Keratinocyte (primary cell): Measurements from ENCODE around the gene ARHGDIB. TPM values are rescaled to one million over a fixed set of nuclear protein-coding genes. Genes with fewer than 3 reads are reported as not detected.

Source experiments
- DNase-seq: peaks from one replicate; pipeline ENCODE4 v3.0.0-alpha.2; 2011; ENCODE audit warnings: low read depth, missing footprints, low spot score
- FAIRE-seq: peaks from 2 replicates; lab custom pipeline; 2011; peaks lifted over from hg19 to GRCh38; lab: Jason Lieb, UNC
- H2AFZ ChIP-seq: 2 replicates; pipeline ENCODE4 v1.6.0; 2012; ENCODE audit warnings: low read length, control low read depth, inconsistent platforms; ENCODE audit not compliant: control insufficient read depth
- H3K27ac ChIP-seq: 2 replicates; pipeline ENCODE4 v1.5.1; 2011; ENCODE audit warnings: low read length; ENCODE audit not compliant: control insufficient read depth, insufficient read depth
- H3K27me3 ChIP-seq: 3 replicates; pipeline ENCODE4 v1.6.0; 2011; ENCODE audit warnings: low read length; ENCODE audit not compliant: control insufficient read depth, insufficient read depth; ENCODE audit errors: extremely low read depth
- H3K36me3 ChIP-seq, 2 experiments: 2 replicates in 1 of 2; 3 replicates in 1 of 2; pipeline ENCODE4 v1.5.1; 2011; ENCODE audit warnings: low read length in 2 of 2, mild to moderate bottlenecking in 1 of 2; ENCODE audit not compliant: control insufficient read depth in 2 of 2, insufficient read depth in 2 of 2; ENCODE audit errors: extremely low read depth in 1 of 2
- H3K4me1 ChIP-seq: 3 replicates; pipeline ENCODE4 v1.5.1; 2011; ENCODE audit warnings: low read length; ENCODE audit not compliant: control insufficient read depth, insufficient read depth; ENCODE audit errors: extremely low read depth
- H3K4me2 ChIP-seq: 3 replicates; pipeline ENCODE4 v1.6.0; 2011; ENCODE audit warnings: low read depth, low read length; ENCODE audit not compliant: control insufficient read depth, insufficient read depth; ENCODE audit errors: extremely low read depth
- H3K4me3 ChIP-seq, 3 experiments: fragments of 200-600 bp in 1 of 3; sonication (generic) in 1 of 3; 2 replicates in 2 of 3; 3 replicates in 1 of 3; pipeline ENCODE4 v1.5.1; 2011 to 2016; ENCODE audit warnings: low read length in 3 of 3, mild to moderate bottlenecking in 3 of 3, control low read depth in 2 of 3, inconsistent platforms in 1 of 3, low read depth in 1 of 3, mixed read lengths in 1 of 3, mixed run types in 1 of 3, moderate library complexity in 1 of 3; ENCODE audit not compliant: control insufficient read depth in 2 of 3, insufficient read depth in 2 of 3; ENCODE audit errors: extremely low read depth in 1 of 3
- H3K79me2 ChIP-seq: 2 replicates; pipeline ENCODE4 v1.6.0; 2012; ENCODE audit warnings: low read length; ENCODE audit not compliant: control insufficient read depth, insufficient read depth
- H3K9ac ChIP-seq: 3 replicates; pipeline ENCODE4 v1.6.0; 2011; ENCODE audit warnings: low read length; ENCODE audit not compliant: control insufficient read depth, insufficient read depth; ENCODE audit errors: extremely low read depth
- H3K9me1 ChIP-seq: 3 replicates; pipeline ENCODE4 v1.6.0; 2011; ENCODE audit warnings: low read length; ENCODE audit not compliant: control insufficient read depth, insufficient read depth; ENCODE audit errors: extremely low read depth
- H3K9me3 ChIP-seq: 2 replicates; pipeline ENCODE4 v1.5.1; 2012; ENCODE audit warnings: low read depth, low read length; ENCODE audit not compliant: control insufficient read depth
- H4K20me1 ChIP-seq: 3 replicates; pipeline ENCODE4 v1.6.0; 2011; ENCODE audit warnings: low read length; ENCODE audit not compliant: control insufficient read depth, insufficient read depth; ENCODE audit errors: extremely low read depth
- CTCF ChIP-seq, 3 experiments: IDR thresholded peaks in 1 of 3; conservative IDR thresholded peaks in 1 of 3; optimal IDR thresholded peaks in 1 of 3; 2 replicates in 2 of 3; 3 replicates in 1 of 3; pipeline versions ENCODE3 to v1.5.1; 2011; ENCODE audit warnings: low read length in 3 of 3, mild to moderate bottlenecking in 3 of 3, moderate library complexity in 2 of 3, control low read depth in 1 of 3, inconsistent platforms in 1 of 3; ENCODE audit not compliant: insufficient read depth in 2 of 3; ENCODE audit errors: extremely low read depth in 1 of 3
- EZH2 ChIP-seq: IDR thresholded peaks from one replicate; pipeline ENCODE4 v1.6.1; 2012; ENCODE audit warnings: inconsistent platforms, mild to moderate bottlenecking, low read length, moderate library complexity
- dilution Hi-C: fragments of 300-500 bp; cut with MboI; formaldehyde crosslinking; loops from one replicate; pipeline ENCODE4 v1.7.0; 2020; ENCODE audit warnings: low sequenced_read_pairs; ENCODE audit not compliant: extremely low pct_ligation_motif_present
- polyA plus RNA-seq, 5 experiments: library from polyadenylated mRNA; depleted of rRNA in 3 of 5; stranded (reverse) in 3 of 5; stranded (forward) in 1 of 5; unstranded in 1 of 5; fragments of >200 nt; gene quantifications; 1 replicate in 1 of 5; 2 replicates in 3 of 5; 3 replicates in 1 of 5; pipeline versions ENCODE4 v1.2.1 to v1.2.3, GENCODE V29; 2011 to 2012; ENCODE audit warnings: missing spikeins in 2 of 5, low read depth in 1 of 5, low replicate concordance in 1 of 5

Gene ARHGDIB
- polyA plus RNA-seq, 1 donor (not counting 4 experiments of a cell fraction or from before 2014, with no cell fraction given), result 164 TPM

DNA sequence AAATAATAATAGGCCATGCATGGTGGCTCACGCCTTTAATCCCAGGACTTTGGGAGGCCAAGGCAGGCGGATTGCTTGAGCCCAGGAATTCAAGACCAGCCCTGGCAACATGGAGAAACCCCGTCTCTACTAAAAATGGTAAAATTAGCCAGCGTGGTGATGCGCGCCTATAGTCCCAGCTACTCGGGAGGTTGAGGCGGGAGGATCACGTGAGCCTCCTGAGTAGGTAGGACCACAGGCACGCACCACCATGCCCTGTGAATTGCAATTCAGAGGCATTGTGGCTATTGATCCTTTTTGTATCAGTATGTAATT is 2.3 kb downstream of the ARHGDIB start:
- FAIRE-seq, result no peak
- H3K27me3 ChIP-seq, result no peaks in the 10 kb centered on the region
- no peak for DNase-seq
- no peak overlapping the region for H3K27ac ChIP-seq
- no peak overlapping the region for H3K4me3 ChIP-seq
- TF ChIP-seq EZH2, result no peak
- no peak for TF ChIP-seq CTCF (optimal IDR thresholded peaks at IDR 0.05 in 1 of 3, IDR thresholded peaks at IDR 0.05 in 1 of 3, conservative IDR thresholded peaks at IDR 0.05 in 1 of 3; ENCODE audit: extremely low read depth in 1 of 3, insufficient read depth in 2 of 3, low read length in 3 of 3)
- dilution Hi-C loops, result no loop called here
- no peaks in the 10 kb centered on the region for H3K9me1 ChIP-seq
- H2AFZ ChIP-seq, result no peak overlapping the region
- no peaks in the 10 kb centered on the region for H4K20me1 ChIP-seq
- peaks cover 0 to 1% of the 10 kb centered on the region in 2 experiments for H3K36me3 ChIP-seq
- peaks cover 24% of the 10 kb centered on the region for H3K79me2 ChIP-seq
- H3K4me1 ChIP-seq, result peaks cover 22% of the 10 kb centered on the region
- H3K9me3 ChIP-seq, result no peaks in the 10 kb centered on the region
- no peak overlapping the region for H3K9ac ChIP-seq
- no peak overlapping the region for H3K4me2 ChIP-seq

DNA sequence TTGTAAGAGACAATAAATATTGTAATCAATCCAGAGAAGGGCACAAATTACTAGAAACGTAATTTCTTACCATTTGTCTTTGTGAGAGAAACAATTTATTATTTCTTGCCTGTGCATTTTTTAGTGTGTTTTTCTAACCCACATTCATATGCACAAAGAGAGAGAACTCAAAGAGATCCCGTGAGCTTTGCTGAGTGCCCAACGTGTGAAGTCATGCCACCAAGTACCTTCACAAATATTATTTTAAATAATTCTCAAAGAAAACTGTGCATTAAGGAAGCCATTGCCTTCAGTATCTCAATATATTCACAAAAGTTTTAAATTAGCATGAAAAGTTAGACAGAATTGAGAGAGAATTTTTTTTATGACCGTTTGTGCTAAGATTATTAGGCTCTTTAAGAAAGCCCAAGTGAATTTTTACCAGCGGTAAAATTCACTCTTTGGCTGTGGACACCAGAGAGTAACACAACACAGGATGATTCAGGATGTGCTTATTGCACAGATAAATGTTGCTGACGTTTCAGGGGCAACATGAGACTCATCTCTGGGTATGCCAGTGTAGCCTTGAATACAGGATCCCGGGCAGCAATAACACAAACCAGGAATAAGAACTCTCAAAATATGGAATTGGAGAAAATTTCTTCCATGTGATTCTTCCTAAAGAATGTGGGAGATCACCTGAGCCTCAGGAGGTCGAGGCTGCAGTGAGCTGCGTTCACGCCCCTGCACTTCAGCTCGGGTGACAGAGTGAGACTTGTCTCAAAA is 2.9 kb downstream of the ARHGDIB start:
- Histone ChIP-seq H2AFZ (no peak overlapping the region), H3K79me2 (peaks cover 26% of the 10 kb centered on the region), H3K27me3 (no peaks in the 10 kb centered on the region), H3K36me3 (peaks cover 0 to 1% of the 10 kb centered on the region in 2 experiments), H3K27ac (no peak overlapping the region), H3K9ac (no peak overlapping the region), H3K4me2 (no peak overlapping the region), H3K9me1 (no peaks in the 10 kb centered on the region), H3K4me1 (peaks cover 22% of the 10 kb centered on the region), H3K9me3 (no peaks in the 10 kb centered on the region), H3K4me3 (no peak overlapping the region), H4K20me1 (no peaks in the 10 kb centered on the region)
- dilution Hi-C loops, result no loop called here
- TF ChIP-seq EZH2 (no peak), CTCF (optimal IDR thresholded peaks at IDR 0.05 in 1 of 3, IDR thresholded peaks at IDR 0.05 in 1 of 3, conservative IDR thresholded peaks at IDR 0.05 in 1 of 3; ENCODE audit: extremely low read depth in 1 of 3, insufficient read depth in 2 of 3, low read length in 3 of 3) (no peak)
- no peak for FAIRE-seq
- no peak for DNase-seq
